ENCODE results near the gene LIX1. TPM values are rescaled to one million over a fixed set of nuclear protein-coding genes. Genes with fewer than 3 reads are reported as not detected.
"Not testable (repeated sequence)": the region's sequence is repeated elsewhere in the genome, so short reads cannot be mapped to it uniquely, and the experiment has no call there.

Gene LIX1
- total RNA-seq, 1 experiment from 2014 or later, result not detected

GRCh38 chr5:97181856-97182545 lies 39.6 kb upstream of the LIX1 start:
- POLR2A ChIA-PET, result no interaction called here
- peak overlapping the region; percentile 92 for H3K4me3 Mint-ChIP-seq
- peaks cover 39% of the 10 kb centered on the region for H3K36me3 Mint-ChIP-seq
- CTCF ChIA-PET, result interaction anchor here (0.9 to 1.1 kb wide), 2 partner anchors 49 to 185 kb away, joined by 3 to 8 read pairs; no protein-coding TSS in a partner anchor
- no peak for ATAC-seq
- H3K4me1 Mint-ChIP-seq, result peaks cover 13% of the 10 kb centered on the region
- H3K9me3 Mint-ChIP-seq, result peaks cover 20% of the 10 kb centered on the region
- TF ChIP-seq ERG (CRISPR knock-in tag; IDR thresholded peaks at IDR 0.05) (no peak), SMAD3 (CRISPR knock-in tag; IDR thresholded peaks at IDR 0.05; ENCODE audit: borderline replicate concordance) (no peak), ZNF416 (CRISPR knock-in tag; IDR thresholded peaks at IDR 0.05) (no peak), ZNF532 (CRISPR knock-in tag; IDR thresholded peaks at IDR 0.05; ENCODE audit: borderline replicate concordance) (no peak), AFF4 (CRISPR knock-in tag; IDR thresholded peaks at IDR 0.05; ENCODE audit: borderline replicate concordance) (no peak), FOXK1 (CRISPR knock-in tag; IDR thresholded peaks at IDR 0.05) (no peak), MAX (CRISPR knock-in tag; IDR thresholded peaks at IDR 0.05) (no peak), ELF4 (CRISPR knock-in tag; IDR thresholded peaks at IDR 0.05; ENCODE audit: low read depth) (no peak), ZBTB21 (CRISPR knock-in tag; IDR thresholded peaks at IDR 0.05; ENCODE audit: borderline replicate concordance) (no peak), NR2C2 (CRISPR knock-in tag; IDR thresholded peaks at IDR 0.05) (no peak), USF2 (CRISPR knock-in tag; IDR thresholded peaks at IDR 0.05) (no peak), ATF6 (CRISPR knock-in tag; IDR thresholded peaks at IDR 0.05) (no peak), NFATC4 (CRISPR knock-in tag; IDR thresholded peaks at IDR 0.05) (no peak), CTCF (IDR thresholded peaks at IDR 0.05) (no peak), HMGA2 (CRISPR knock-in tag; IDR thresholded peaks at IDR 0.05) (no peak), KAT7 (CRISPR knock-in tag; IDR thresholded peaks at IDR 0.05; ENCODE audit: borderline replicate concordance) (no peak), NFE2L1 (CRISPR knock-in tag; IDR thresholded peaks at IDR 0.05) (no peak), ZBTB43 (CRISPR knock-in tag; IDR thresholded peaks at IDR 0.05) (no peak), TCF7 (CRISPR knock-in tag; IDR thresholded peaks at IDR 0.05; ENCODE audit: low read depth) (no peak)
- H3K27me3 Mint-ChIP-seq (ENCODE audit: low read depth), result peaks cover 19% of the 10 kb centered on the region
- no peak for DNase-seq (ENCODE audit: low spot score)
- H3K27ac Mint-ChIP-seq, result peak overlapping the region; percentile 9

GRCh38 chr5:97179457-97179856 lies 37.0 kb upstream of the LIX1 start:
- H3K4me3 Mint-ChIP-seq; ATAC-seq; H3K27me3 Mint-ChIP-seq (ENCODE audit: low read depth); CTCF ChIA-PET; POLR2A ChIA-PET; DNase-seq (ENCODE audit: low spot score); H3K27ac Mint-ChIP-seq: not testable (repeated sequence)
- peaks cover 13% of the 10 kb centered on the region for H3K4me1 Mint-ChIP-seq
- peaks cover 17% of the 10 kb centered on the region for H3K9me3 Mint-ChIP-seq
- peaks cover 54% of the 10 kb centered on the region for H3K36me3 Mint-ChIP-seq
